Ramos (cell line): ENCODE data around the gene IKZF2.
"Not testable (repeated sequence)": the region's sequence is repeated elsewhere in the genome, so short reads cannot be mapped to it uniquely, and the experiment has no call there.

Source experiments
- in situ Hi-C: fragments of 300-500 bp; cut with MboI; formaldehyde crosslinking; loops from one replicate; pipeline ENCODE4 v1.14.3; 2022; ENCODE audit warnings: low sequenced_read_pairs; ENCODE audit not compliant: unreplicated experiment

The IKZF2 gene

GRCh38 chr2:213065583-213066442 lies 85.6 kb downstream of the IKZF2 start:
- in situ Hi-C loops = no loop called here

GRCh38 chr2:213064099-213064498 lies 87.3 kb downstream of the IKZF2 start:
- in situ Hi-C loops = no loop called here

GRCh38 chr2:213057977-213058376 lies 93.4 kb downstream of the IKZF2 start:
- in situ Hi-C loops = no loop called here

GRCh38 chr2:213046431-213046830 lies 105.0 kb downstream of the IKZF2 start:
- in situ Hi-C loops = no loop called here

GRCh38 chr2:213043566-213043965 lies 107.8 kb downstream of the IKZF2 start:
- in situ Hi-C loops = no loop called here

- in situ Hi-C loops = no loop called here
Measured at GRCh38 chr2:213042262-213042661, 109.2 kb downstream of the IKZF2 start.

- in situ Hi-C loops = loop anchor here (10.0 kb wide), 1 partner anchor 188 kb away; no protein-coding TSS in a partner anchor
Measured at GRCh38 chr2:213036836-213037235, 114.6 kb downstream of the IKZF2 start.

GRCh38 chr2:213034585-213034984 lies 116.8 kb downstream of the IKZF2 start:
- in situ Hi-C loops = loop anchor here (10.0 kb wide), 1 partner anchor 190 kb away; no protein-coding TSS in a partner anchor

GRCh38 chr2:213032607-213033006 lies 118.8 kb downstream of the IKZF2 start:
- in situ Hi-C loops = loop anchor here (10.0 kb wide), 1 partner anchor 192 kb away; no protein-coding TSS in a partner anchor

- in situ Hi-C loops = no loop called here
Measured at GRCh38 chr2:213022987-213023386, 128.4 kb downstream of the IKZF2 start.

- in situ Hi-C loops = no loop called here
Measured at GRCh38 chr2:213021971-213022899, 129.2 kb downstream of the IKZF2 start.

- in situ Hi-C loops = not testable (repeated sequence)
Measured at GRCh38 chr2:213020913-213021312, 130.5 kb downstream of the IKZF2 start.

GRCh38 chr2:213020268-213020667 lies 131.1 kb downstream of the IKZF2 start:
- in situ Hi-C loops = no loop called here

- in situ Hi-C loops = no loop called here
Measured at GRCh38 chr2:213019368-213019767, 132.0 kb downstream of the IKZF2 start.

GRCh38 chr2:213018340-213018901 lies 133.0 kb downstream of the IKZF2 start:
- in situ Hi-C loops = no loop called here

- in situ Hi-C loops = no loop called here
Measured at GRCh38 chr2:213017404-213017803, 134.0 kb downstream of the IKZF2 start.

- in situ Hi-C loops = no loop called here
Measured at GRCh38 chr2:213016984-213017351, 134.4 kb downstream of the IKZF2 start.

GRCh38 chr2:213016166-213016983 lies 135.0 kb downstream of the IKZF2 start:
- in situ Hi-C loops = no loop called here

GRCh38 chr2:213015387-213016165 lies 135.8 kb downstream of the IKZF2 start:
- in situ Hi-C loops = no loop called here
